ENCODE measurements around the gene PSEN1.
"Not testable (repeated sequence)": the region's sequence is repeated elsewhere in the genome, so short reads cannot be mapped to it uniquely, and the experiment has no call there.

The PSEN1 gene

GRCh38 chr14:73168274-73168673, 32.0 kb downstream of the PSEN1 start:
- DNase-seq = no peak

DNA sequence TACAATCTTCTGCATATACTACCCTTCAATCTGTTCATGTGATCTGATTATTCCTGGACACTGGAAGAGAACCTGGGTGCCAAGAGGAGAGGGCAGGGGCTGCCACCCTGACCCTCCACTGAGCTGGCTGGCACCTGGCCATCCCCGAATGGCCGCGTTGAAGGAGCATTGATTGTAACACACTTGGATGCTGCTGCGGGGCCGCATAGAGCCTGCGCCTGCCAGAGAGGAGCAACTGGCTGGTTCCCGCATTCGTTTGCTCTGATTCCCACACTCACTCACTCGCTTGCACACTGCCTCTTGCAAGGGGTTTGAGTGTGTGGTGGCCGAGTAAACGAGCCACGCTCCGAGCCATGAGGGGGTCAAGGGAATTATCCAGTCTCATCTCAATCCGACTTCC, 32.4 kb downstream of the PSEN1 start:
- no peak for DNase-seq

DNA sequence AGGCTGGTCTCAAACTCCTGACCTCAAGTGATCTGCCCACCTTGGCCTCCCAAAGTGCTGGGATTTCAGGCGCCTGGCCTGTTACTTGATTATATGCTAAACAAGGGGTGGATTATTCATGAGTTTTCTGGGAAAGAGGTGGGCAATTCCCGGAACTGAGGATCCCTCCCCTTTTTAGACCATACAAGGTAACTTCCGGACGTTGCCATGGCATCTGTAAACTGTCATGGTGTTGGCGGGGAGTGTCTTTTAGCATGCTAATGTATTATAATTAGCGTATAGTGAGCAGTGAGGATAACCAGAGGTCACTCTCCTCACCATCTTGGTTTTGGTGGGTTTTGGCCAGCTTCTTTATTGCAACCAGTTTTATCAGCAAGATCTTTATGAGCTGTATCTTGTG, 33.5 kb downstream of the PSEN1 start:
- not testable (repeated sequence) for DNase-seq

GRCh38 chr14:73170686-73171085, 34.4 kb downstream of the PSEN1 start:
- DNase-seq = no peak

DNA sequence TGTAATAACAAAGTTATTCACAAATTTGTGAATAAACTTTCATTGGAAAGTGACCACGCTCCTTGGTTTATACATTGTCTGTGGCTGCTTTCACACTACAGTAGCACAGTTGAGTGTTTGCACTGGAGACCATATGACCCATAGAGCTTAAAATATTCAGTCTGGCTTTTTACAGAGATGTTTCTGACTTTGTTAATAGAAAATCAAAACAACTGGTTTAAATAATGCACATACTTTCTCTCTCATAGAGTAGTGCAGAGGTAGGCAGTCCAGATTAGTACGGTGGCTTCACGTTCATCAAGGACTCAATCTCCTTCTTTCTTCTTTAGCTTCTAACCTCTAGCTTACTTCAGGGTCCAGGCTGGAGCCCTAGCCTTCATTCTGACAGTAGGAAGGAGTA, 36.2 kb downstream of the PSEN1 start:
- DNase-seq = no peak

DNA sequence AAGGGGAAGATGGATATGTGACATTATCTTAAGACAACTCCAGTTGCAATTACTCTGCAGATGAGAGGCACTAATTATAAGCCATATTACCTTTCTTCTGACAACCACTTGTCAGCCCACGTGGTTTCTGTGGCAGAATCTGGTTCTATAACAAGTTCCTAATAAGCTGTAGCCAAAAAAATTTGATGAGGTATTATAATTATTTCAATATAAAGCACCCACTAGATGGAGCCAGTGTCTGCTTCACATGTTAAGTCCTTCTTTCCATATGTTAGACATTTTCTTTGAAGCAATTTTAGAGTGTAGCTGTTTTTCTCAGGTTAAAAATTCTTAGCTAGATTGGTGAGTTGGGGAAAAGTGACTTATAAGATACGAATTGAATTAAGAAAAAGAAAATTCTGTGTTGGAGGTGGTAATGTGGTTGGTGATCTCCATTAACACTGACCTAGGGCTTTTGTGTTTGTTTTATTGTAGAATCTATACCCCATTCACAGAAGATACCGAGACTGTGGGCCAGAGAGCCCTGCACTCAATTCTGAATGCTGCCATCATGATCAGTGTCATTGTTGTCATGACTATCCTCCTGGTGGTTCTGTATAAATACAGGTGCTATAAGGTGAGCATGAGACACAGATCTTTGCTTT, 36.9 kb downstream of the PSEN1 start:
- no peak for DNase-seq

- no peak for DNase-seq
These were observed 40.4 kb downstream of the PSEN1 start for GRCh38 chr14:73176685-73177084.

GRCh38 chr14:73180385-73180805, 44.1 kb downstream of the PSEN1 start:
- no peak for DNase-seq

GRCh38 chr14:73180969-73181368, 44.7 kb downstream of the PSEN1 start:
- not testable (repeated sequence) for DNase-seq

- DNase-seq = no peak
These were observed 52.2 kb downstream of the PSEN1 start for GRCh38 chr14:73188501-73188911.

- DNase-seq = no peak
These were observed 53.3 kb downstream of the PSEN1 start for GRCh38 chr14:73189651-73190050.

GRCh38 chr14:73191441-73191840, 55.1 kb downstream of the PSEN1 start:
- DNase-seq = no peak

- not testable (repeated sequence) for DNase-seq
These were observed 58.0 kb downstream of the PSEN1 start for GRCh38 chr14:73194306-73194705.

DNA sequence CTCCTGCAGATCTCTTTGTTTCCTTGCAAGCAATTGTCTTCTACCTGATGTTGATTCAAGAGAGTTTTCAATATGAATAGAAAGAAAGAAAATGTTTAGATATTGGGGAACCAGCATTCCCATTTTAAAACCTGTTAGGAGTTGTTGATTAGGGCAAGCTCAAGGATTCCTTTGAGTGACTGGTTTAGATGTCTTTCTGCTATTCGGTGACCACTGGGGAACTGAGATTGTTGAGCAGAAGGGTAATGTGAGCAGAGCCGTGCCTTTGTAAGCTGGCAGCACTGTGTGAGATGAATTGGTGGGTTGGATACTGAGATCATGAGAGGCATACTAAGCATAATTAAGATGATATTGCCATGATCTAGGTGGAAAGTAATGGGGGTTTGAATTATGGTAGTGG, 61.9 kb downstream of the PSEN1 start:
- DNase-seq = no peak

DNA sequence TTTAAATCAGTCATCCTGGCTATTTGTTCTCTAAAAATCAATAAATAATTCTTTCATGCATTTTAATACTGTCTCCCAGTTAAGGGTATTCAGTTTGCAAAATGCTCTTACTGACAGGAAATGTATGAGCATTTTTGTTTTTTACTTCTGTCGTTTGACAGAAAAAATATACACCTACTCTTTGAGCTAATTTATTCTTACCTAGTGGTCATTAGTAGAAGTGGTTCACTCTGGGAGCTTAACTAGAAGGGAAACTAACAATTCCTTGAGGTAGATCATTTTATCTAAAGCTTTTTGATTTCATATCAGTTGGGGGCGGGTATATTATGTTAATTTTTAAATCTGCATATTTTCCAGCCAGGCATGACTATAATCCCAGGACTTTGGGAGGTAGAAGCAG, 67.2 kb downstream of the PSEN1 start:
- DNase-seq = no peak

DNA sequence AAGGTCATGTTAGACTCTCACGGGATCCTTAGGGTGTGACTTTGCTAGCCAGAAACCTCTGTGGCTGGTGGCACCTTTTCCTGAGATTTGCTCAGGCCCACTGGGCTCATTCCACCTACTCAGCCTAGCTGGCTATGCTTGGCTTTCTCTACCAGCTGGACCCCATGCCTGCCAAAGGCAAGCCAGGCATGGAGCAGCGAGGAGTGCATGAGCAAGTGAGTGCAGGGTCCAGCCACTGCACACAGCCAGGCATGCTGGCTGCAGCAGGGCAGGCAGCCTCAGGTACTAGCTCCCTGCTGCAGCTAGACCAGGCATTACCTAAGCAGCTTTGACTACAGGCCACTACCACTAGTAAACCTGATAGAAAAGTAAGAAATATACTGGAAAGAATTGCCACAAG, 71.3 kb downstream of the PSEN1 start:
- no peak for DNase-seq

GRCh38 chr14:73208390-73208789, 72.1 kb downstream of the PSEN1 start:
- no peak for DNase-seq

DNA sequence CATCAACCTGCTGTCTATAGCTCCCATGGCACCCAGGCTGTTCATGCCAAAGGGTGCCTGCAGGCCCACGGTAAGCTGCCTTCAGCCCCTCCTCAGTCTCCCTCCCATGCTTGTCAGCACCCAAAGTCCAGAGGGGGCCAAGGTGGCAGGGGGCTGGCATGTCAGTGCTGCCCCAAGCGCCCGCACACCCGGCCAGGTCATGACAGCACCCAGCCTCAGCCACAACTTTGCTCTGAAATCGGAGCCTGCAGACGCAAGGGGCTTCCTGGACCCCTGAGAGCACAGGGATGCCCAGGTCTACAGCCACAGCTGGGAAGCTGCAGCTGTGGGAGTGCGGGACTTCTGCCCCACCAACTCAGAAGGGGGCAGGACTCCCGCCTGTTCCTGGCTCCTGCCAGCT, 72.5 kb downstream of the PSEN1 start:
- no peak for DNase-seq

- no peak for DNase-seq
These were observed 73.6 kb downstream of the PSEN1 start for GRCh38 chr14:73209953-73210352.

GRCh38 chr14:73211251-73212040, 75.1 kb downstream of the PSEN1 start:
- no peak for DNase-seq

GRCh38 chr14:73216030-73216429, 79.7 kb downstream of the PSEN1 start:
- DNase-seq = no peak

DNA sequence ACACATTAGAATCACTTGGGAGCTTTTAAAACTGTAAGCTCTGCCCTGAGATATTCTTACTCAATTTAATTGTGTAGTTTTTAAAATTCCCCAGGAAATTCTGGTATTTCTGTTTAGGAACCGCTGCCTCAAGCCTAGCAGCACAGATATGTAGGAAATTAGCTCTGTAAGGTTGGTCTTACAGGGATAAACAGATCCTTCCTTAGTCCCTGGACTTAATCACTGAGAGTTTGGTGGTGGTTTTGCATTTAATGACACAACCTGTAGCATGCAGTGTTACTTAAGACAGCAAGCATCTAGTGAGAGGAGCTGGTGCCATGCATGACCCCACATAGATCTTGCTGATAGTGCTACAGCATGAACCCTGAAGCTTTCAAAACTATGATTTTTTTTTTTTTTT, 81.1 kb downstream of the PSEN1 start:
- DNase-seq = no peak

- no peak for DNase-seq
These were observed 83.8 kb downstream of the PSEN1 start for GRCh38 chr14:73220061-73220460.

DNA sequence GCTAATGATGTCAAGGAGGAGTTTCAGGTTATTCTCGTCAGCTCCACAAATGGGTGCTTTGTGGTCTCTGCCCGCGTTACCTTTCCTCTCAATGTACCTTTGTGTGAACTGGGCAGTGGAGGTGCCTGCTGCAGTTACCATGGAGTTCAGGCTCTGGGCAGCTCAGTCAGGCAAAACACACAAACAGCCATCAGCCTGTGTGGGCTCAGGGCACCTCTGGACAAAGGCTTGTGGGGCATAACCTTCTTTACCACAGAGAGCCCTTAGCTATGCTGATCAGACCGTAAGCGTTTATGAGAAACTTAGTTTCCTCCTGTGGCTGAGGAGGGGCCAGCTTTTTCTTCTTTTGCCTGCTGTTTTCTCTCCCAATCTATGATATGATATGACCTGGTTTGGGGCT, 84.3 kb downstream of the PSEN1 start:
- no peak for DNase-seq

DNA sequence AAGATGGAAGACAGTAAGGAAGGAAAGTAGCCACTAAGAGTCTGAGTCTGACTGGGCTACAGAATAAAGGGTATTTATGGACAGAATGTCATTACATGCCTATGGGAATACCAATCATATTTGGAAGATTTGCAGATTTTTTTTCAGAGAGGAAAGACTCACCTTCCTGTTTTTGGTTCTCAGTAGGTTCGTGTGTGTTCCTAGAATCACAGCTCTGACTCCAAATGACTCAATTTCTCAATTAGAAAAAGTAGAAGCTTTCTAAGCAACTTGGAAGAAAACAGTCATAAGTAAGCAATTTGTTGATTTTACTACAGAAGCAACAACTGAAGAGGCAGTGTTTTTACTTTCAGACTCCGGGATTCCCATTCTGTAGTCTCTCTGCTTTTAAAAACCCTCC, 85.6 kb downstream of the PSEN1 start:
- DNase-seq = no peak
